ENCODE measurements around the gene BTG2. TPM values are rescaled to one million over a fixed set of nuclear protein-coding genes. Genes with fewer than 3 reads are reported as not detected.

BTG2 gene
- polyA plus RNA-seq, 2 of the 4 experiments (the other 2 are of a cell fraction) = 7.2 to 16.4 TPM

- Histone ChIP-seq H3K9me3 (no peaks in the 10 kb centered on the region), H3K4me1 (peaks cover 14% of the 10 kb centered on the region), H3K27ac (no peak overlapping the region), H3K4me2 (no peak overlapping the region), H3K4me3 (no peak overlapping the region)
- ChIA-PET POLR2A (no interaction called here), CTCF (interaction anchor here (1.9 to 13.9 kb wide), 3 partner anchors 20 to 52 kb away, joined by 5 to 175 read pairs (median 17); no protein-coding TSS in a partner anchor)
- FAIRE-seq = no peak
- no peak for TF ChIP-seq CBX2 (IDR thresholded peaks at IDR 0.05; ENCODE audit: borderline replicate concordance, low read depth)
- no peak for TF ChIP-seq CTCF (IDR thresholded peaks at IDR 0.05)
- TF ChIP-seq USF2 (IDR thresholded peaks at IDR 0.05) = no peak
- TF ChIP-seq CEBPB (IDR thresholded peaks at IDR 0.05) = no peak
- no peak for TF ChIP-seq SREBF2 (IDR thresholded peaks at IDR 0.05)
- TF ChIP-seq ELK1 (IDR thresholded peaks at IDR 0.05; ENCODE audit: low read depth, low read length) = no peak
- TF ChIP-seq KDM5A (IDR thresholded peaks at IDR 0.05) = no peak
- no peak for TF ChIP-seq PHF8 (IDR thresholded peaks at IDR 0.05; ENCODE audit: borderline replicate concordance, low read depth)
- no peak for TF ChIP-seq ATOH8 (CRISPR knock-in tag; IDR thresholded peaks at IDR 0.05; ENCODE audit: low read depth)
- no peak for TF ChIP-seq MAFK (IDR thresholded peaks at IDR 0.05; ENCODE audit: partially characterized antibody)
- TF ChIP-seq REST (IDR thresholded peaks at IDR 0.05) = no peak
- no peak for TF ChIP-seq NR3C1 (IDR thresholded peaks at IDR 0.05)
- no peak for TF ChIP-seq RCOR1 (IDR thresholded peaks at IDR 0.05; ENCODE audit: low read depth, low read length)
- no peak for TF ChIP-seq HES2 (IDR thresholded peaks at IDR 0.05)
- no peak for TF ChIP-seq TFCP2L1 (CRISPR knock-in tag; IDR thresholded peaks at IDR 0.05)
- TF ChIP-seq HEYL (CRISPR knock-in tag; IDR thresholded peaks at IDR 0.05) = no peak
- TF ChIP-seq BCL3 (IDR thresholded peaks at IDR 0.05) = no peak
- no peak for TF ChIP-seq CBX8 (IDR thresholded peaks at IDR 0.05)
- no peak for TF ChIP-seq EP300 (IDR thresholded peaks at IDR 0.05)
- TF ChIP-seq MAZ (IDR thresholded peaks at IDR 0.05; ENCODE audit: borderline replicate concordance, low read depth, low read length) = no peak
- WGBS (ENCODE audit: missing lambda C conversion rate) = 76% methylated on average over 2 of the region's 2 CpGs
- no peak for ATAC-seq
- DNase-seq (ENCODE audit: low read depth in 1 of 2, low spot score in 1 of 2) = no peak
Observed at GRCh38 chr1:203289982-203290260, 15.4 kb upstream of the BTG2 start.

Data from A549 (cell line).